ENCODE results near the gene RAB11FIP3.

Gene RAB11FIP3

GRCh38 chr16:386641-387156, 38.8 kb upstream of the RAB11FIP3 start:
- 0 out of 2 replicates have a peak, but pooled peaks have one; percentile 11 for TF ChIP-seq CTCF (conservative IDR thresholded peaks at IDR 0.05)
- peak overlapping the region; percentile 90 for H3K27ac ChIP-seq

- H3K27ac ChIP-seq, result peak overlapping the region; percentile 90
- peak; percentile 28; the same call in 1 of the 2 replicates for TF ChIP-seq CTCF (conservative IDR thresholded peaks at IDR 0.05)
These were observed 37.4 kb upstream of the RAB11FIP3 start for GRCh38 chr16:387761-388666.

GRCh38 chr16:389352-389751, 36.1 kb upstream of the RAB11FIP3 start:
- peak overlapping the region; percentile 90 for H3K27ac ChIP-seq
- TF ChIP-seq CTCF (conservative IDR thresholded peaks at IDR 0.05), result no peak

- H3K27ac ChIP-seq, result no peak overlapping the region
- peak; percentile 67 for TF ChIP-seq CTCF (conservative IDR thresholded peaks at IDR 0.05)
These were observed 33.5 kb upstream of the RAB11FIP3 start for GRCh38 chr16:391885-392335.

GRCh38 chr16:392450-393030, 32.9 kb upstream of the RAB11FIP3 start:
- TF ChIP-seq CTCF (conservative IDR thresholded peaks at IDR 0.05), result no peak
- H3K27ac ChIP-seq, result no peak overlapping the region

GRCh38 chr16:396199-396598, 29.2 kb upstream of the RAB11FIP3 start:
- H3K27ac ChIP-seq, result peak overlapping the region; percentile 82
- no peak for TF ChIP-seq CTCF (conservative IDR thresholded peaks at IDR 0.05)

- H3K27ac ChIP-seq, result peak overlapping the region; percentile 82
- no peak for TF ChIP-seq CTCF (conservative IDR thresholded peaks at IDR 0.05)
These were observed 28.8 kb upstream of the RAB11FIP3 start for GRCh38 chr16:396605-397004.

All from VCaP (cell line).